T-helper 1 cell treated with Interleukin-12 subunit alpha and Interleukin-12 subunit beta and Interleukin-4 antibody, amounts not matched to agents 30 μg/mL and 1 μg/mL, for 36 hours (primary cell): ENCODE data around the gene DDX31.

Source experiments
- H3K27ac Mint-ChIP-seq: one replicate; pipeline ENCODE4 v1.8.0; 2021; ENCODE audit warnings: mild to moderate bottlenecking, mixed read lengths
- H3K27me3 Mint-ChIP-seq: one replicate; pipeline ENCODE4 v1.8.0; 2021; ENCODE audit warnings: low read depth, mixed read lengths
- H3K36me3 Mint-ChIP-seq: one replicate; pipeline ENCODE4 v1.8.0; 2021; ENCODE audit warnings: low read depth, mixed read lengths
- H3K4me1 Mint-ChIP-seq: one replicate; pipeline ENCODE4 v1.8.0; 2021; ENCODE audit warnings: low read depth, mixed read lengths
- H3K4me3 Mint-ChIP-seq: one replicate; pipeline ENCODE4 v1.8.0; 2021; ENCODE audit warnings: mild to moderate bottlenecking, moderate library complexity, mixed read lengths
- H3K9me3 Mint-ChIP-seq: one replicate; pipeline ENCODE4 v1.8.0; 2021; ENCODE audit warnings: mixed read lengths

Gene DDX31

DNA sequence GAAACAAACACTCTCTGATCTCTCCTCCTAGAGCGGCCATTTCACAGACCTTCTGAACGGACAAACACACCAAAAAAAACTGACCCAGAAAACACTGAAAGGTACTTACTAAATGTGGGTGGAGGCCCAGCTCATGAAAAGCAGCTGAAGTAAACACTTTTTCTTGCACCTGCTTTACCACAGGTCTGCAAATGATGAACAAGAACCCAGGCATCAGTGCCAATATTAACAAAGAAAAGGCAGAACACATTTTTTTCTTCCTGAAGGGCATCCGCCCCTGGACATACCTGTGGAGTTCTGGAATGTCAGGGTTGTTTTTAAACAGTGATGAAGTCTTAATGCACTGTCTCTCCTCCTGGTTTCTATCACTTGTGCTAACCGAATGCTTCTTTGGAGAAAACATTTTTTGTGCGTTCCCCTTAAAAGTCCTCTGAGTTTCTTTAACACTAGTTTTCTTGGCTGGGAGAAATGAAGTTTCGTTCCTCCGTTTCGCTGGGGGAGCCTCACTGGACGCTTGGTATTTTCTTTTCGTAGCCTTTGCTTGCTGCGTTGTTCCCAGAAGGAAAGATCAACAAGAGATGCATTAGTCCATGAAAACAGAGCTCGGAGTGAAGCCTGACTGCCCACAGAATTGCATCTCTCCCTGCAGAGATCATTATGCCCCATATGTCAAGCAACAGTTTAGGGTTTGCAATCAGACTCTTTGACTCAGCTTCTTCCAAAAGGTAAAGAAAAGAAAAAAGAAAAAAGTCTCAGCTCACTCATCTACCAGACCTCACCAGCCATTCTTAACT is 7.4 kb downstream of the DDX31 start:
- no peak overlapping the region for H3K4me3 Mint-ChIP-seq
- no peaks in the 10 kb centered on the region for H3K9me3 Mint-ChIP-seq
- no peaks in the 10 kb centered on the region for H3K4me1 Mint-ChIP-seq
- H3K36me3 Mint-ChIP-seq: peaks cover 17% of the 10 kb centered on the region
- H3K27ac Mint-ChIP-seq: no peak overlapping the region
- no peaks in the 10 kb centered on the region for H3K27me3 Mint-ChIP-seq

DNA sequence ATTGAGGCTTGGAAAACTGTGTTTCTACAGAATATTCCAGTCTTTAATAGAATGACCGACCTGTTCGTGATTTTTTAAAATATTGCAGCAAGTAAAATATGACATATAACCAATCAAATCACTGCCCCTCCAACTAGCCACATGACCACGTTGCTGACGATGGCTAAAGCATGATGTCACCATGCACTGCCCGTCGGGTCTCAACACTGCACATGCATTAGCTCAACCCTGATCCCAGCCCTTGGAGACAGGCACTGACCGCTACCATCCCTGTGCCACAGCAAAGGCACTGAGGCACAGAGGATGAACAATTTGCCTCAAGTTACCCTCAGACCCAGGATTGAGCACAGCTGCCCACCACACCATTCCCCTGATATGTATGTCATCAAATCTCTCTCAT is 13.5 kb downstream of the DDX31 start:
- H3K9me3 Mint-ChIP-seq: no peaks in the 10 kb centered on the region
- peaks cover 16% of the 10 kb centered on the region for H3K36me3 Mint-ChIP-seq
- peaks cover 3% of the 10 kb centered on the region for H3K4me1 Mint-ChIP-seq
- no peak overlapping the region for H3K27ac Mint-ChIP-seq
- no peaks in the 10 kb centered on the region for H3K27me3 Mint-ChIP-seq
- H3K4me3 Mint-ChIP-seq: no peak overlapping the region

DNA sequence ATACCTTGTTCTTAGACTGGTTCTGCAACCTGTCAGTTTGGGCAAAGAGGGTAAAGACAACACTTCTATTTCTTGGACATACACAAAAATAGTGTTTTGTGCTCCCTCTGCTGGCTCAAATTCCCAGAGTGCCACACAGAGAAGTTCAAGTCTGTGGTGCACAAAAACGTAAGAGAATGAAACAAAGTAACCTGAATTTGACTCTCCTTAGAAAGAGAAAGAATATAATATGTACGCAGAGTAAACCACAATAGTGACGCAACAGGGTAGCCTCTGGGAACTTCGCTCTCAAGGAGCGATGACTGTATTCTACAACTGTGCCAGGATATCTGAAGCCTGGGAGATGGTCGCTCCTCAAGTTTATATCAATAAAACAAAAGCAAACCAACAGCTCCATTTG is 18.5 kb downstream of the DDX31 start:
- H3K27me3 Mint-ChIP-seq: no peaks in the 10 kb centered on the region
- H3K9me3 Mint-ChIP-seq: no peaks in the 10 kb centered on the region
- H3K4me1 Mint-ChIP-seq: peaks cover 3% of the 10 kb centered on the region
- peaks cover 24% of the 10 kb centered on the region for H3K36me3 Mint-ChIP-seq
- no peak overlapping the region for H3K27ac Mint-ChIP-seq
- no peak overlapping the region for H3K4me3 Mint-ChIP-seq

DNA sequence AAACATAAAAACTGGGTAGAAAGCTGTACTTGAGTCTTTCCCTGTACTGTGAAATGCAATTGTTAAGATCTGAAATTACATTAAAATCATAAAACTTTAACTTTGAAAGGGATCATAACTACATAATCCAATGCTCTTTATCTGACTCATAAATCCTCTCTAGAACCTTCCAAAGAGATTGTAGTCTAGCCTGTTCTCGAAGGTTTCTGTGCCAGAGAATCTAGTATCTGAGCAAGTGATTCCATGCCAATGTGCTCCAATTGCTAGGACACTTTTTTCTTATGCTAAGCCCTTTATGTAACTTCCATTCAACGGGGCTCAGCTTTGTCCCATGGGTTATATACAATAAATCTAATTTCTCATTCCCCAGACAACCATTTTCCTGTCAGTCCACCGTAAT is 21.1 kb downstream of the DDX31 start:
- H3K36me3 Mint-ChIP-seq: peaks cover 34% of the 10 kb centered on the region
- H3K9me3 Mint-ChIP-seq: no peaks in the 10 kb centered on the region

DNA sequence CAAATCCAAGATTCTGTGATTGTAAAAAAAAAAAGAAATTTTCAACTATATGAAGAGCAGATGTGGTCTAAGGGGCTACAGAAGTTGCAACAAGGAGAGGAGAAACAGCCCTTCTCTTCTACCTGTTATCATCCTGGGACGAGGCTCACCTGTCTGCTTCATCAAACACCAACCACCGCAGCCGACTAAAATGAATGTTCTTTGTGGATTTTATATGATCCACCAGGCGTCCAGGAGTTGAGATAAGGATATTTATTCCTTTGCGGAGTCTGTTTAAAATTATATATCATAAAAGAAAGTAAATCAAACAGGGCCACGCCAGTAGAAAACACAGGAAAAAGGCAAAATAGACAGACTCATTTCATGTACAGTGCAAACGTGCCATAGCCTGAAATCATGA is 21.5 kb downstream of the DDX31 start:
- H3K27me3 Mint-ChIP-seq: no peaks in the 10 kb centered on the region
- no peaks in the 10 kb centered on the region for H3K9me3 Mint-ChIP-seq
- no peaks in the 10 kb centered on the region for H3K4me1 Mint-ChIP-seq
- no peak overlapping the region for H3K4me3 Mint-ChIP-seq
- peaks cover 34% of the 10 kb centered on the region for H3K36me3 Mint-ChIP-seq
- H3K27ac Mint-ChIP-seq: no peak overlapping the region

More for the DNA sequence above, 21.1 kb downstream of the DDX31 start:
- Mint-ChIP-seq H3K27ac (no peak overlapping the region), H3K4me3 (no peak overlapping the region), H3K4me1 (no peaks in the 10 kb centered on the region), H3K27me3 (no peaks in the 10 kb centered on the region)

DNA sequence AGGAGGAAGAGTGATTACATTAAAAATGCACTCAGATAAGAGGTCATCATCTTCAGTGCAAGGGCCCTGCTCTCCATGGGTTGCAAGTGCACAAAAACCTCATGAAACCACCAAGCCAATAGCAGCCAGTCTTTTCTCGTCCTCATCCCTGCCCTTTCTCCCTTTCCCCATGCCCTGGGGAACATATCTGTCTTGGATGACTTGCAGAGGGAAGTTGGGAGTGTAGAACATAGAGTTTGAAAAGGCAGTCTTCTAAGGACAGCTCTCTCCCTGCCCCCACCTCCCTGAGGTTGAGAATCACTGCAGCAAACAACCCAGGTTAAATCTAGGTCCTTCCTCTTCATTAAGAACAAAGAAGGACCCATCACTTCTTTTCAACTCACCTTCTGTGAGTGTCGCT is 22.0 kb downstream of the DDX31 start:
- H3K27ac Mint-ChIP-seq: no peak overlapping the region
- H3K27me3 Mint-ChIP-seq: no peaks in the 10 kb centered on the region
- H3K4me1 Mint-ChIP-seq: no peaks in the 10 kb centered on the region
- H3K4me3 Mint-ChIP-seq: no peak overlapping the region
- peaks cover 36% of the 10 kb centered on the region for H3K36me3 Mint-ChIP-seq
- no peaks in the 10 kb centered on the region for H3K9me3 Mint-ChIP-seq

DNA sequence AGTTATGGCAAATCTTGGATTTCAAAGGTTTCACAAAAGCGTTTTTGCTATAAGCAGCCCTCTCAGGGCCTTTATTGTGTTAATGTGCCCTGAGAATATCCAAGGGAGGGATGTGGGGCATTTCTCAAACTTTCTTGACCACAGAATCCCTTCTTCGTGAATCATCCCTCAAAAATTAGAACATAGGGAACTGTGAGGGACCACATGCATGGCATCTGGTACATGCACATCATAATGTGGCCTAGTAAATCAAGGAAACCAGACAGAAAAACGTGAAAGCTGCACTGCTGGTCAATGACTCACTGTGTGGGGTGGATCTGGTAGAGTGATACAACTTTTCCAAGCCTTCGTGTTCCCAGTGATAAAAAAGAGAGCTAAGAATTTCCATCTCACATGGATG is 22.4 kb downstream of the DDX31 start:
- Mint-ChIP-seq H3K4me3 (no peak overlapping the region), H3K27ac (no peak overlapping the region), H3K27me3 (no peaks in the 10 kb centered on the region), H3K9me3 (no peaks in the 10 kb centered on the region), H3K4me1 (no peaks in the 10 kb centered on the region), H3K36me3 (peaks cover 33% of the 10 kb centered on the region)

DNA sequence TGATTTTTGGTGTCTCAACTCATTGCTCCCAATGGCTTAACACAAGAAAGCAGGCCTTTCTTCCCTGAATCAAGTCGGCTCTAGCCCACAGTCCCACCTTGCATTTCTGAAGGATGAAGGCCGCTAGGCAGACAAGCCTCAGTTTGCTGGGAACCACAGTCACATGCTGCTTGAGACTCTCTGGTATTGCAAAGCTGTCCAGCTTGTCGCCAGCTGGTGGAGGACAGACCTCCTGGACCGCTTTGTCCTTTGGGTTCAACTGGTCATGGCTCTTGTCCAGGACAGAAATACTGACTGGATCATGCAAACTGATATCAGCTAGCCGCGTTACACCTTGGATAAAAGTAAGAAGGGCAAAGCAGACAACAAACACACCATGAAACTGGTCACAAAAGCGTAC is 23.1 kb downstream of the DDX31 start:
- Mint-ChIP-seq H3K9me3 (no peaks in the 10 kb centered on the region), H3K27me3 (no peaks in the 10 kb centered on the region), H3K4me1 (no peaks in the 10 kb centered on the region), H3K4me3 (no peak overlapping the region), H3K27ac (no peak overlapping the region), H3K36me3 (peaks cover 33% of the 10 kb centered on the region)

DNA sequence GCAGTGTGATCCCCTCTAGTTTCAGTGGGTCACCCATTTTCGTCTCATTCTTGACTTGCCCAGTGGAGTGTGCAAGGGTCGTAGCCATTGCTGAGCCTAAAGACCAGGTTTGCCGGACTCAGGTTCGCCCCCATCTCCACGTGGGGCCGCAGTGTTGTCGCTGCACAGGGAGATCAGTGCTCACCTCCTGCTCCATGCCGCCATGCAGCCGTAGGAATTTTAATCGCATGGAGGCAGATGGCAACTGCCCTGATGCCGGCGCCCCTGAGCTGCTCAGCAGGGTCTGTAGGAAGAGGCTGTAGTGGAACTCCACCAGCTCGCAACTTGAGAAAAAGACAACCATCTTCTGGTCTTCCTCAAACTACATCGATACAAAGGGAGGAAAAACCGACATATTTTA is 24.1 kb downstream of the DDX31 start:
- no peak overlapping the region for H3K4me3 Mint-ChIP-seq

DNA sequence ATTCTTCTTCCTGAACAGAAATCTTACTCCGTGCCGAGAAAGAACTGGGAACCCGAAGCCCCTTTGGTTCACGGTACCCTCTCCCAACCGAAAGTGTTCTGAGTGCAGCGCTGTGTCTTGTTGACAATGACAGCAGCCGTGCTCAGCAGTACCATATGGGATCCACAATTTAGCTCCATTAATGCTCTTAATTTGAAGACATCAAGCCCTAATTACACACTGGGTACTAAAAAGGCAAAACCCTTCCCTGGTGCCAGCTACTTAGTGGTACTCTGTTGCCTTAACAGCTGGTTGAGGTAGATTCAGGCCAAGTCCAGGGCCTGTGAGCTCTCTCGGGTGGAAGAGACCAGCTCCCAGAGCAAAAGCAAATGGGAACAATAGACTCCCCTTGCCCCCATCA is 24.5 kb downstream of the DDX31 start:
- H3K27me3 Mint-ChIP-seq: no peaks in the 10 kb centered on the region
- no peaks in the 10 kb centered on the region for H3K4me1 Mint-ChIP-seq
- H3K4me3 Mint-ChIP-seq: no peak overlapping the region
- no peaks in the 10 kb centered on the region for H3K9me3 Mint-ChIP-seq
- H3K27ac Mint-ChIP-seq: no peak overlapping the region
- H3K36me3 Mint-ChIP-seq: peaks cover 37% of the 10 kb centered on the region

More for the DNA sequence above, 24.1 kb downstream of the DDX31 start:
- no peaks in the 10 kb centered on the region for H3K27me3 Mint-ChIP-seq
- no peak overlapping the region for H3K27ac Mint-ChIP-seq
- H3K36me3 Mint-ChIP-seq: peaks cover 37% of the 10 kb centered on the region
- no peaks in the 10 kb centered on the region for H3K4me1 Mint-ChIP-seq
- H3K9me3 Mint-ChIP-seq: no peaks in the 10 kb centered on the region

DNA sequence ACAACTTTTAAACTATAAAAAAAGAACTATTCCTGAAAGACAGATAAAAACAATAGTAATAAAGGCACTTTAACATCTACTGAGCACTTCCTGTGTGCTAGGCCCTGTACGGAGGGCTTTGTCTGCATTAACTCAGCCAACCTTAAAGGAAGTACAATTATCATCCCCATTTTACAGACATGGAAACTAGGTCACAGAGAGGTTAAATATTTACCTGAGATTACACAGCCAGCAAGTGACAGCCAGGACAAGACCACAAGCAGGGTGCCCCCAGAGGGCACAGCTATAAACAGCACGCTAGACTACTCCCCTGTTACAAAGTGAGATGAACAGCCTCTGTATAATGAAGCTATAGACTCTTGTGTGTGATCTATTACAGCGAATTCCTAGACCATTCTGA is 25.5 kb downstream of the DDX31 start:
- H3K4me1 Mint-ChIP-seq: no peaks in the 10 kb centered on the region
- H3K9me3 Mint-ChIP-seq: no peaks in the 10 kb centered on the region
- no peak overlapping the region for H3K27ac Mint-ChIP-seq
- no peak overlapping the region for H3K4me3 Mint-ChIP-seq
- peaks cover 34% of the 10 kb centered on the region for H3K36me3 Mint-ChIP-seq
- no peaks in the 10 kb centered on the region for H3K27me3 Mint-ChIP-seq

DNA sequence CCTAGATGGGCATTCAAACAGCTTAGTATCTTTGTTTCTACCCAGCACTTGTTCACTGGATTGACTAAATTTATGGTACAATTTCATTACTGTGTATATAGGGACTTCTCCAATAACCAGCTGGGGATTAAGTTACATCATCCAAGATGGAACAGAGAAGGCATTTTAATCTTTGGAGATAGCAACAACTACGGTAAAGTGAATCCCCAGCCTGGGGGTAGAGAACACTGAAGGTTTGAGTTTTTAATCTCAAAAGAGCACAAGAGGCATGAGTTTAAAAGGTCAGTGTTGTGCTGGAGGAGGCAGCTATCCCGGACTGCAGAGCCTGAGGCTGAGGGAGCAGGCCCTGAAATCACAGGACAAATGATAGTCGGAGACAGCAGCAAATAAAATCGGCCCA is 28.6 kb downstream of the DDX31 start:
- Mint-ChIP-seq H3K4me3 (no peak overlapping the region), H3K27me3 (no peaks in the 10 kb centered on the region), H3K27ac (no peak overlapping the region), H3K4me1 (no peaks in the 10 kb centered on the region), H3K9me3 (no peaks in the 10 kb centered on the region), H3K36me3 (peaks cover 22% of the 10 kb centered on the region)

DNA sequence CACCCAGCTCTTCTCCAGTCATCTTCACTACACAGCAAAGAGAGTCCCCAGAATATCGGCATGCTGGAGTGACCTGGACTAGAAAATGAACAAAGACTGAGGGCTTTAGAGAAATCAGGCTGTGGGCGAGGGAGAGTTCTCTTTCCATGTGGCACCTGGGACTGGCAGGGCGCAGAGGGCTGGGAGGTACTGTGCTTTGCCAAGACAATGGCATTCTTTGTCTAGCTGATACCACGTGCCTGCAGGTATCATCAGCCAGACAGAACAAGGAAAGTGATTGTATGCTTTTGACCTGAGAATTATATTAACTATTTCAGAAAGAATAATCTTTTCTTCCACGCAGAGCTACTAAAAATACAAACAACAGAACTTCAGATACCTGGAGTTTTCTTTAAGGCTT is 30.5 kb downstream of the DDX31 start:
- Mint-ChIP-seq H3K27me3 (no peaks in the 10 kb centered on the region), H3K36me3 (peaks cover 11% of the 10 kb centered on the region), H3K27ac (no peak overlapping the region)

DNA sequence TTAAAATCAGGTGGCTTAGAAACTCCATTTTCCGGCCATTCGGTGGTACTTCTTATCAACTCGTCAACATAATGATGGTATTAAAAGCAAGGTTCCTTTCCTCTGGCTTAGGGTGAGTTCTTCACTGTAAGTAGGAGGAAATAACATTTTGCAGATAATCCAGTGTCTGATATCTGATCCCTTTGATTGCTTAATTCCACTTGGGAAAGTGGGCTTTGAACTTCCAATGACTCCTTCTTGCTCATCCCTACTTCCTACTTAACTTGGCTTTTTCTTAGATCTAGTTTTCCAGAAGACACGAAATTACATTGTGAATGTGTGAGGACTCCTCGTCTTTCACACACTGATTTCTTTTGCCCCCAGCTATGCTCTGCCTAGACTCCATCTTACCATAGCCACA is 31.5 kb downstream of the DDX31 start:
- H3K27ac Mint-ChIP-seq: no peak overlapping the region
- H3K9me3 Mint-ChIP-seq: no peaks in the 10 kb centered on the region
- no peaks in the 10 kb centered on the region for H3K4me1 Mint-ChIP-seq
- peaks cover 11% of the 10 kb centered on the region for H3K36me3 Mint-ChIP-seq
- H3K4me3 Mint-ChIP-seq: no peak overlapping the region
- no peaks in the 10 kb centered on the region for H3K27me3 Mint-ChIP-seq

More for the DNA sequence above, 30.5 kb downstream of the DDX31 start:
- H3K9me3 Mint-ChIP-seq: no peaks in the 10 kb centered on the region
- no peak overlapping the region for H3K4me3 Mint-ChIP-seq
- no peaks in the 10 kb centered on the region for H3K4me1 Mint-ChIP-seq

DNA sequence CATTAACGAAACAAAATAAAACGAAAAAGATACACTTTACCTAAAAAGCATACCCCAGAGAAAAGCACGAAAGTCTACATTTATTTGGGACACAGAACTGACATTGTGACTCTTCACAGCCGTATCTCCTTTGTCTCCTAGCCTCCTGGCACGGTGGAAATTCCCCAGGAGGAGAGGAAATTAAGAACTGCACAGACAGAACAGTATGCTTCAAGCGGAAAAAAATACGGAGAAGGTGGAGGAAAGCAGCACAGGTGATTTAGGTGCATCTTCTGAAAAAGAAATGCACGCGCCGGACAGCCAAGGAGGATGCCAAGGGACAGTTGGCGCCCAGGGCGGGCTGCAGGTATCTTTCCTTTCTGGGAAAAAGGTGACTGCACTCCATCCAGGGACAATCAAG is 32.0 kb downstream of the DDX31 start:
- Mint-ChIP-seq H3K27me3 (no peaks in the 10 kb centered on the region), H3K36me3 (peaks cover 8% of the 10 kb centered on the region)

DNA sequence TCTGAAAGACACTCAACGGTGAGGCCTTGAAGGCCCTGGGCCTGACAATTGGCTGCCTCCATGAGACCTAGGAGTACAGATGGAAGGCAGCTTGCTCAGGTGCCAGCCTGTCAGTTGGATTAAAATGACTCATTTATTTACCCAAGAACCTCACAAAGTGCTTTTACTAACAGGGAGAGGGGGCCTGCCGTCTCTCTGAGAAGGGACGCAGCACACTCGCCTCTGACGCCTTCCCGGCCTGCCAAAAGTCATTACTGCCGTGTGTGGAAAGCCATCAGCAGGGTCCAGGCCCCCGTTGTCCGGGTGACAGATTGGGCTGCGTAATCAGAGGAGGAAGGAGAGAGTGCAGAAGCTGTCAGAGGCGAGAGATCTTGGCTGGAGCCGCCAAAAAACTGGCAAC is 32.4 kb downstream of the DDX31 start:
- no peak overlapping the region for H3K27ac Mint-ChIP-seq
- H3K36me3 Mint-ChIP-seq: peaks cover 8% of the 10 kb centered on the region
- no peaks in the 10 kb centered on the region for H3K9me3 Mint-ChIP-seq
- no peak overlapping the region for H3K4me3 Mint-ChIP-seq
- H3K27me3 Mint-ChIP-seq: no peaks in the 10 kb centered on the region
- H3K4me1 Mint-ChIP-seq: no peaks in the 10 kb centered on the region

More for the DNA sequence above, 32.0 kb downstream of the DDX31 start:
- Mint-ChIP-seq H3K4me3 (no peak overlapping the region), H3K4me1 (no peaks in the 10 kb centered on the region), H3K9me3 (no peaks in the 10 kb centered on the region), H3K27ac (peak overlapping the region; percentile 11)
